ENCODE data around the gene CPPED1. TPM values are rescaled to one million over a fixed set of nuclear protein-coding genes. Genes with fewer than 3 reads are reported as not detected.

The CPPED1 gene
- total and polyA plus RNA-seq, 2 experiments from 2014 or later = 27.2 to 28.6 TPM

DNA sequence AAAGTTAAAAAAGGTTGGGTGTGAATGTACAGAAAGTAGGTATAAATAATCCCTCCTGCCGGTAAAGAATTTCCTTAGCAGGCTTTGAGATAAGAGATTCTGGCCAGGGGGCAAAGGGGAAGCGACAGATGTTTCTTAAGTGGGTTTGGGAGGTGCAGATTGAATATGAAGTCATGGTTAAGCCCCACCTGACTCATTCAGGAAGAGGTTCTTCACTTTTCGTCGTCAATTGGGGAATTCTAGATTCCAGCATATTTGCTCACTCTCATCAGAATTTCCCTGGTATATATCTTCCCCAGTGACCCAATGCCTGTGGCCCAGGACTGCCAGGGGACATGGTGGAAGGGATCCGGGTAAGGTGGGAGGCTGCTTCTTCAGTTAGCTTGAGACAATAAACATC, 127.8 kb downstream of the CPPED1 start:
- no peaks in the 10 kb centered on the region for H3K79me2 ChIP-seq
- H3K9me2 ChIP-seq (replicated peaks; ENCODE audit: insufficient read depth) = no peaks in the 10 kb centered on the region
- H3K9me3 ChIP-seq (ENCODE audit: low read depth) = no peaks in the 10 kb centered on the region
- no peaks in the 10 kb centered on the region for H3K36me3 ChIP-seq (replicated peaks; ENCODE audit: insufficient read depth, low read depth)
- no peak overlapping the region for H2AFZ ChIP-seq
- no peaks in the 10 kb centered on the region for H3K4me1 ChIP-seq (ENCODE audit: insufficient read depth)
- TF ChIP-seq, protein P1, sequence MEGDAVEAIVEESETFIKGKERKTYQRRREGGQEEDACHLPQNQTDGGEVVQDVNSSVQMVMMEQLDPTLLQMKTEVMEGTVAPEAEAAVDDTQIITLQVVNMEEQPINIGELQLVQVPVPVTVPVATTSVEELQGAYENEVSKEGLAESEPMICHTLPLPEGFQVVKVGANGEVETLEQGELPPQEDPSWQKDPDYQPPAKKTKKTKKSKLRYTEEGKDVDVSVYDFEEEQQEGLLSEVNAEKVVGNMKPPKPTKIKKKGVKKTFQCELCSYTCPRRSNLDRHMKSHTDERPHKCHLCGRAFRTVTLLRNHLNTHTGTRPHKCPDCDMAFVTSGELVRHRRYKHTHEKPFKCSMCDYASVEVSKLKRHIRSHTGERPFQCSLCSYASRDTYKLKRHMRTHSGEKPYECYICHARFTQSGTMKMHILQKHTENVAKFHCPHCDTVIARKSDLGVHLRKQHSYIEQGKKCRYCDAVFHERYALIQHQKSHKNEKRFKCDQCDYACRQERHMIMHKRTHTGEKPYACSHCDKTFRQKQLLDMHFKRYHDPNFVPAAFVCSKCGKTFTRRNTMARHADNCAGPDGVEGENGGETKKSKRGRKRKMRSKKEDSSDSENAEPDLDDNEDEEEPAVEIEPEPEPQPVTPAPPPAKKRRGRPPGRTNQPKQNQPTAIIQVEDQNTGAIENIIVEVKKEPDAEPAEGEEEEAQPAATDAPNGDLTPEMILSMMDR (IDR thresholded peaks at IDR 0.05; ENCODE audit: poor library complexity) = no peak
- no peak for TF ChIP-seq EZH2phosphoT487 (IDR thresholded peaks at IDR 0.05; ENCODE audit: low read depth, severe bottlenecking, unreplicated experiment)
- no peak overlapping the region for H3K4me2 ChIP-seq
- no peak overlapping the region for H3K4me3 ChIP-seq
- DNase-seq (ENCODE audit: low spot score) = no peak
- H4K20me1 ChIP-seq (ENCODE audit: insufficient read depth, poor library complexity, severe bottlenecking) = no peaks in the 10 kb centered on the region
- no peaks in the 10 kb centered on the region for H3K27me3 ChIP-seq
- 48% methylated on average over 5 of the region's 5 CpGs for WGBS (ENCODE audit: low lambda C conversion rate, missing lambda C conversion rate)
- H3K27ac ChIP-seq = no peak overlapping the region

DNA sequence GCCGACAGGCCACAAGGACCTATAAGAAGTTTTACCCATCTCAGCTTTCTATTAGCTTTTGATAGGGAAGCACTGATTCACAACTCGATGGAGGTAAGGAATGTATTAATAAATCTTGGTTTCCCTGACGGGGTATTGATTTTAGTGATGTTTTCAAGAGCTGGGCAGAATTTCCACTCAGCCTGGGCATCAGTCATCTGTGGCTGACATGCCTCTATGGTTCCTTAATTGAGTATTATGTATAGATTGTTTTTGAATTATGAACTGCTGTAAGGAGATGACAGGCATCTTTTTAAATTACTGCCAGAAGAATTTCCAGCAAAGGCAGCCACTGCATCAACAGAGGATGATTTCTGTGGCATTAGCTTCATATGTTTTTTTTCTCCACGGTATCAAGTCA, 128.6 kb downstream of the CPPED1 start:
- H3K4me1 ChIP-seq (ENCODE audit: insufficient read depth) = no peaks in the 10 kb centered on the region
- H3K79me2 ChIP-seq = no peaks in the 10 kb centered on the region
- H3K9me2 ChIP-seq (replicated peaks; ENCODE audit: insufficient read depth) = no peaks in the 10 kb centered on the region
- H3K4me3 ChIP-seq = no peak overlapping the region
- WGBS (ENCODE audit: low lambda C conversion rate, missing lambda C conversion rate) = 87% methylated on average over 4 of the region's 4 CpGs
- H3K36me3 ChIP-seq (replicated peaks; ENCODE audit: insufficient read depth, low read depth) = no peaks in the 10 kb centered on the region
- no peak overlapping the region for H2AFZ ChIP-seq
- no peak overlapping the region for H3K4me2 ChIP-seq
- H3K27me3 ChIP-seq = no peaks in the 10 kb centered on the region
- H3K27ac ChIP-seq = no peak overlapping the region
- TF ChIP-seq, protein P1 (IDR thresholded peaks at IDR 0.05; ENCODE audit: poor library complexity) = no peak
- no peak for TF ChIP-seq EZH2 (IDR thresholded peaks at IDR 0.05; ENCODE audit: borderline replicate concordance)
- TF ChIP-seq EZH2phosphoT487 (IDR thresholded peaks at IDR 0.05; ENCODE audit: low read depth, severe bottlenecking, unreplicated experiment) = no peak
- DNase-seq (ENCODE audit: low spot score) = no peak
- H3K9me3 ChIP-seq (ENCODE audit: low read depth) = no peaks in the 10 kb centered on the region
- H4K20me1 ChIP-seq (ENCODE audit: insufficient read depth, poor library complexity, severe bottlenecking) = no peaks in the 10 kb centered on the region

DNA sequence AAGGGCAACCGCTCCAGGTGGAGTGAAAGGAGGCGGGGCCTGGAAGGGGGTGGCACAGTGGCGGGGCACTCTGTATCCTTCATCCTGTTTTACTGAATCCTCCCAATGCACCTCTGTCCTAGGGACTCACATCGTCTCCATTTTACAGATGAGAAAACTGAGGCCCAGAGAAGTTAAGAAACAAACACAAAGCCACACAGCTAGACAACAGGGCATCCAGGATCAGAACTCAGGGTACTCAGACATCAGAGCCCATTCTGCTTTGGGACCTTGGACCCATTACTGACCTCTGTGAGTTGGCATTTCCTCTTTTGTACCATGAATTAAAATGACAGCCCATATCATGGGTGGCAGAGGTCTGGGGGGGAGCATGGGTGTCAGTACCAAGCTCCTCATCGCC, 129.2 kb downstream of the CPPED1 start:
- no peaks in the 10 kb centered on the region for H3K36me3 ChIP-seq (replicated peaks; ENCODE audit: insufficient read depth, low read depth)
- no peak overlapping the region for H2AFZ ChIP-seq
- no peaks in the 10 kb centered on the region for H3K79me2 ChIP-seq
- TF ChIP-seq EZH2 (IDR thresholded peaks at IDR 0.05; ENCODE audit: borderline replicate concordance) (no peak), EZH2phosphoT487 (IDR thresholded peaks at IDR 0.05; ENCODE audit: low read depth, severe bottlenecking, unreplicated experiment) (no peak)
- TF ChIP-seq, protein P1 (IDR thresholded peaks at IDR 0.05; ENCODE audit: poor library complexity) = no peak
- H3K9me2 ChIP-seq (replicated peaks; ENCODE audit: insufficient read depth) = no peaks in the 10 kb centered on the region
- no peaks in the 10 kb centered on the region for H3K9me3 ChIP-seq (ENCODE audit: low read depth)
- DNase-seq (ENCODE audit: low spot score) = no peak
- H4K20me1 ChIP-seq (ENCODE audit: insufficient read depth, poor library complexity, severe bottlenecking) = no peaks in the 10 kb centered on the region
- H3K4me1 ChIP-seq (ENCODE audit: insufficient read depth) = no peaks in the 10 kb centered on the region
- H3K27me3 ChIP-seq = no peaks in the 10 kb centered on the region
- 97% methylated on average over 5 of the region's 5 CpGs for WGBS (ENCODE audit: low lambda C conversion rate, missing lambda C conversion rate)
- no peak overlapping the region for H3K4me2 ChIP-seq
- H3K4me3 ChIP-seq = no peak overlapping the region
- H3K27ac ChIP-seq = no peak overlapping the region

DNA sequence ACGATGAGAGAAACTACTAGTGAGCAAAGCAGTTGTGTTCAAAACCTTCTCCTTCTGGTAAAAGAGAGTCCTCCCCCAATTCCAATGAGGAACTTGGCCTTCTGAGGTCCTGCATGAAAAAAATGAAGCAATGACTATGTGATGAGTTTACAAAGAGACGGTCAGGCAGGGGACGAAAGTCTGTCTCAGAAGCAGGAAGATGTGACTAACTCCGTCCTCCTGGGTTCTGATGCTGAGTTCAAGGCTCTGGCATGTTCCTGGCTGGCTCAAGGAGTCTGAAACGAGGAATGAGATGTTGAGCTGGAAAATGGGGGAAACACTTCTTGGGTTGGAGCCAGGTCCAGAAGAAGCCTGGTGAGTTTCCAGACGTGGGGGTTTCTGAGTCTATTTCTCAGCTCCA, 129.6 kb downstream of the CPPED1 start:
- H3K4me2 ChIP-seq = no peak overlapping the region
- H3K36me3 ChIP-seq (replicated peaks; ENCODE audit: insufficient read depth, low read depth) = no peaks in the 10 kb centered on the region
- no peak overlapping the region for H3K4me3 ChIP-seq
- H3K4me1 ChIP-seq (ENCODE audit: insufficient read depth) = no peaks in the 10 kb centered on the region
- no peaks in the 10 kb centered on the region for H3K9me2 ChIP-seq (replicated peaks; ENCODE audit: insufficient read depth)
- H3K79me2 ChIP-seq = no peaks in the 10 kb centered on the region
- TF ChIP-seq, protein P1 (IDR thresholded peaks at IDR 0.05; ENCODE audit: poor library complexity) = no peak
- TF ChIP-seq EZH2 (IDR thresholded peaks at IDR 0.05; ENCODE audit: borderline replicate concordance) (no peak), EZH2phosphoT487 (IDR thresholded peaks at IDR 0.05; ENCODE audit: low read depth, severe bottlenecking, unreplicated experiment) (no peak)
- H3K27me3 ChIP-seq = no peaks in the 10 kb centered on the region
- 91% methylated on average over 6 of the region's 6 CpGs for WGBS (ENCODE audit: low lambda C conversion rate, missing lambda C conversion rate)
- no peak overlapping the region for H2AFZ ChIP-seq
- H3K9me3 ChIP-seq (ENCODE audit: low read depth) = no peaks in the 10 kb centered on the region
- no peaks in the 10 kb centered on the region for H4K20me1 ChIP-seq (ENCODE audit: insufficient read depth, poor library complexity, severe bottlenecking)
- no peak for DNase-seq (ENCODE audit: low spot score)
- no peak overlapping the region for H3K27ac ChIP-seq

Data from hepatocyte (in vitro differentiated cells).